Tibial nerve (tissue), 3 donors: ENCODE data around the gene ZBTB47.

ENCODE experiments used
- CTCF ChIP-seq, 5 experiments: fragments of 200-600 bp in 3 of 5; fragments of 450-650 bp in 2 of 5; sonication (generic) in 3 of 5; IDR thresholded peaks; one replicate each; pipeline ENCODE4 v1.5.1; 2016 to 2019; ENCODE audit warnings: antibody characterized with exemption in 5 of 5, mild to moderate bottlenecking in 3 of 5, moderate library complexity in 2 of 5
- POLR2A ChIP-seq, 2 donors: fragments of 450-650 bp; IDR thresholded peaks; one replicate each; pipeline ENCODE4 v1.6.1; 2017; ENCODE audit warnings: antibody characterized with exemption in 2 of 2, mild to moderate bottlenecking in 2 of 2, moderate library complexity in 2 of 2

GRCh38 chr3:42652251-42652610 is 1.3 kb upstream of the ZBTB47 start:
- TF ChIP-seq CTCF (IDR thresholded peaks at IDR 0.05) = no peak
- TF ChIP-seq POLR2A (IDR thresholded peaks at IDR 0.05) = no peak
